CD4-positive, alpha-beta T cell treated with Interleukin-15 for 4 hours (primary cell): ENCODE data around the gene RNASE13.
"Not testable (repeated sequence)": the region's sequence is repeated elsewhere in the genome, so short reads cannot be mapped to it uniquely, and the experiment has no call there.

Source experiments
- DNase-seq: peaks from one replicate; pipeline ENCODE4 v3.0.0-alpha.2; 2020; ENCODE audit warnings: low spot score

The RNASE13 gene

GRCh38 chr14:21041676-21042433 is 7.2 kb upstream of the RNASE13 start, which contains the start of gene RNASE7:
Gene RNASE7, plus strand, starts transcription at chr14:21042362. Its CDS starts 631 bp downstream, at chr14:21042993.
- DNase-seq = no peak

- DNase-seq = not testable (repeated sequence)
These were observed 6.3 kb upstream of the RNASE13 start for GRCh38 chr14:21040941-21041340.

- DNase-seq = no peak
These were observed 5.8 kb upstream of the RNASE13 start for GRCh38 chr14:21040370-21040925.

GRCh38 chr14:21039585-21040369 is 5.2 kb upstream of the RNASE13 start:
- peak; percentile 41 for DNase-seq

- DNase-seq = no peak
These were observed 4.1 kb upstream of the RNASE13 start for GRCh38 chr14:21038441-21039422.

- no peak for DNase-seq
These were observed 2.5 kb upstream of the RNASE13 start for GRCh38 chr14:21037156-21037555.

- no peak for DNase-seq
These were observed 2.1 kb upstream of the RNASE13 start for GRCh38 chr14:21036751-21037150.

- no peak for DNase-seq
These were observed 1.4 kb downstream of the RNASE13 start for GRCh38 chr14:21033133-21033698.

- DNase-seq = no peak
These were observed 2.1 kb downstream of the RNASE13 start for GRCh38 chr14:21032326-21033132.

- no peak for DNase-seq
These were observed 4.1 kb downstream of the RNASE13 start for GRCh38 chr14:21030531-21030930.

- no peak for DNase-seq
These were observed 4.7 kb downstream of the RNASE13 start, which contains the start of gene TPPP2 for GRCh38 chr14:21029917-21030316. Gene TPPP2, plus strand, starts transcription at chr14:21030217. Its CDS starts 365 bp downstream, at chr14:21030582.

GRCh38 chr14:21026988-21027315 is 7.7 kb downstream of the RNASE13 start:
- DNase-seq = no peak

- DNase-seq = no peak
These were observed 8.2 kb downstream of the RNASE13 start for GRCh38 chr14:21026274-21026987.

- DNase-seq = no peak
These were observed 9.0 kb downstream of the RNASE13 start for GRCh38 chr14:21025371-21026273.

- DNase-seq = peak; percentile 76
These were observed 9.8 kb downstream of the RNASE13 start, which contains the start of gene NDRG2 for GRCh38 chr14:21024585-21025370. Gene NDRG2, minus strand, starts transcription at chr14:21025061. Its CDS starts 1,746 bp downstream, at chr14:21023315.

GRCh38 chr14:21023817-21024584 is 10.6 kb downstream of the RNASE13 start:
- no peak for DNase-seq

GRCh38 chr14:21023174-21023573 is 11.4 kb downstream of the RNASE13 start:
- no peak for DNase-seq
